Spinal cord (tissue), 10 donors: ENCODE measurements around the gene SLC66A2. TPM values are rescaled to one million over a fixed set of nuclear protein-coding genes. Genes with fewer than 3 reads are reported as not detected.

ENCODE experiments used
- DNase-seq, 6 donors: peaks; one replicate each; pipeline versions ENCODE4 v3.0.0 to v3.0.0-alpha.2; 2013 to 2015; ENCODE audit warnings: low spot score in 6 of 6, low read depth in 4 of 6
- H3K27ac ChIP-seq: one replicate; pipeline ENCODE4 v1.5.1; 2013; ENCODE audit warnings: low read depth, low read length, control low read depth
- H3K27me3 ChIP-seq: one replicate; pipeline ENCODE4 v1.6.1; 2013; ENCODE audit warnings: low read length; ENCODE audit not compliant: control insufficient read depth, insufficient read depth
- H3K36me3 ChIP-seq: one replicate; pipeline ENCODE4 v1.6.1; 2013; ENCODE audit warnings: low read length; ENCODE audit not compliant: control insufficient read depth, insufficient read depth
- H3K4me1 ChIP-seq: one replicate; pipeline ENCODE4 v1.6.1; 2013; ENCODE audit warnings: low read length; ENCODE audit not compliant: control insufficient read depth, insufficient read depth
- H3K4me3 ChIP-seq: one replicate; pipeline ENCODE4 v1.5.1; 2013; ENCODE audit warnings: low read depth, low read length, control low read depth
- H3K9me3 ChIP-seq: one replicate; pipeline ENCODE4 v1.6.1; 2013; ENCODE audit warnings: low read length; ENCODE audit not compliant: control insufficient read depth, insufficient read depth
- WGBS: methylation state at CpG from one replicate; pipeline ENCODE4 v1.1.5; 2013; ENCODE audit warnings: missing lambda C conversion rate; ENCODE audit not compliant: insufficient coverage; 5-methylcytosine and 5-hydroxymethylcytosine counted together
- polyA plus RNA-seq, 2 donors: library from polyadenylated mRNA; unstranded; fragments of 120-200 nt; gene quantifications; one replicate each; pipeline ENCODE4 v1.2.1, GENCODE V29; 2013; ENCODE audit not compliant: insufficient read length in 2 of 2
- total RNA-seq, 2 donors: library from RNA; depleted of rRNA in 1 of 2; stranded (reverse); fragments of 120-200 nt in 1 of 2; fragments of >200 nt in 1 of 2; gene quantifications; one replicate each; pipeline versions ENCODE4 v1.2.3 to v1.2.4, GENCODE V29; 2013 to 2014
- donor health status: healthy.

Gene SLC66A2
- total and polyA plus RNA-seq, 4 donors, result 26.0 to 68.4 (median 46.2) TPM

DNA sequence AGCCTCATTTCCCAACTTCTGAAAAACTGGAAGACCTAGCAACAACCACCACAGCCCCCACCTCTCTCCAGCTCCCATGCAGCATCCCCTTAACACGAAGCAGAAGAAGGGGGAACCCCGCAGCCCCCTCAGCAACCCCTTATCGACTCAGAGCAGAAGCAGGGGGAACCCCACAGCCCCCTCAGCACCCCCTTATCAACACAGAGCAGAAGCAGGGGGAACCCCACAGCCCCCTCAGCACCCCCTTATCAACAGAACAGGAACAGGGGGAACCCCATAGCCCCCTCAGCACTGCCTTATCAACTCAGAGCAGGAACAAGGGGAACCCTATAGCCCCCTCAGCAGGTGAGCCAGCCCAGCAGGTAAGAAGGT lies 6.7 kb downstream of the SLC66A2 start:
- Histone ChIP-seq H3K4me1 (peaks cover 43% of the 10 kb centered on the region), H3K4me3 (no peak overlapping the region), H3K36me3 (peaks cover 80% of the 10 kb centered on the region)

GRCh38 chr18:79944126-79944731 lies 7.2 kb downstream of the SLC66A2 start:
- Histone ChIP-seq H3K4me3 (no peak overlapping the region), H3K9me3 (no peaks in the 10 kb centered on the region), H3K4me1 (peaks cover 39% of the 10 kb centered on the region), H3K27ac (no peak overlapping the region), H3K27me3 (no peaks in the 10 kb centered on the region), H3K36me3 (peaks cover 79% of the 10 kb centered on the region)
- DNase-seq, result peak in 1 of 6 donors; percentile 60
- 80% methylated on average over 11 of the region's 11 CpGs for WGBS

More for the DNA sequence above, 6.7 kb downstream of the SLC66A2 start:
- WGBS, result no CpG with 5 or more reads among the region's 3 CpGs
- Histone ChIP-seq H3K27ac (no peak overlapping the region), H3K9me3 (no peaks in the 10 kb centered on the region), H3K27me3 (no peaks in the 10 kb centered on the region)
- DNase-seq, result no peak

DNA sequence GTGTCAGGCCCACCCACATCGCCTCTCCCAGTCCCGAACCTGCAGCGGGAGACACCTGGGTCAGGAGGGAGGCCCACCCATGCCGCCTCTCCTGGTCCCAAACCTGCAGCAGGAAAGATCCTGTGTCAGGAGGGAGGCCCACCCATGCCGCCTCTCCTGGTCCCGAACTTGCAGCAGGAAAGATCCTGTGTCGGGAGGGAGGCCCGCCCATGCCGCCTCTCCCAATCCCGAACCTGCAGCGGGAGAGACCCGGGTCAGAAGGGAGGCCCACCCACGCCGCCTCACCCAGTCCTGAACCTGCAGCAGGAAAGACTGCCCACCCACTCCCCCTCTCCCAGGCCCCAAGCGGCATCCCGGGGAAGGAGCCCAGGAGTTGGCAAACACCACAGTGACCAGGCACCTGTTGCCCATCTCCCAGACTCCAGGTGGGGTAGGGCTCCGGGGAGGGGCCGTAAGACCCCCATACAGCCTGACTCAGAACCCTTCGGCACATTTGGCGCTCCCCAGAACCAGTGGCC lies 7.8 kb downstream of the SLC66A2 start:
- 89% methylated on average over 19 of the region's 20 CpGs for WGBS
- no peak overlapping the region for H3K4me3 ChIP-seq
- peaks cover 34% of the 10 kb centered on the region for H3K4me1 ChIP-seq
- H3K27ac ChIP-seq, result no peak overlapping the region
- H3K27me3 ChIP-seq, result no peaks in the 10 kb centered on the region
- DNase-seq, result no peak
- H3K9me3 ChIP-seq, result no peaks in the 10 kb centered on the region
- peaks cover 75% of the 10 kb centered on the region for H3K36me3 ChIP-seq

DNA sequence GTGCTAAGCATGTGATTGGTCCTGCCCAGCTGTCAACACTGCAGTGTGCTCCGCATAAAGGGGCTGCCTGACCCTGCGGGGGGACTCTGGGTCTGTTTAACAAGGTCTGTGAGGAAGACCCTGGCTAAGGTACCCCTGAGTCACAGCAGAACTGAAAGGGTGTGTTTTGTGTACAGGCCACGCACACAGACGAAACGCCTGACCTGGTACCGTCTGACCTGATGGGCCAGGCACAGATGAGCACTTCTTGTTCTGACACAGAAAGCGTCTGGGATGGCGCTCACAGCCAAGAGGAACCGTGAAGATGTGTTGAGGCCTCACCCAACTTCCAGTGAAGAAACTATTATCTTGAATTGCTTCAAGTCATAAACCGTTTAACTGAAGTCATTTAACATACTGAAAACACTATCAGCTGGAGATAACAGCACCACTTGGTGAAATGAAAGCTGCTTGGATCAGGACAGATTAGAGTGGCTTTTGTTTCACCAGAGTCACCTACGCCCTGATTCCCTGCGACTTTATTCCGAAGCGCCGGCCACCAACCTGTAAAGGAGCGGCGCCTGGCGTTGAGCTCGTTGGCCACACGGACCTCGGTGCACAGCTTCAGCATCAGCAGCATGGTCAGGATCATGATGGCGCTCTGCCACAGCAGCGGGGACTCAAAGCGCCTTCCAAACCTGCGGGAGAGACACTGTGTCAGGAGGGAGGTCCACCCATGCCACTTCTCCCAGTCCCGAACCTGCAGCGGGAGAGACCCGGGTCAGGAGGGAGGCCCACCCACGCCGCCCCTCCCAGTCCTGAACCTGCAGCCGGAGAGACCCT lies 8.5 kb downstream of the SLC66A2 start:
- Histone ChIP-seq H3K4me3 (no peak overlapping the region), H3K27me3 (no peaks in the 10 kb centered on the region), H3K9me3 (no peaks in the 10 kb centered on the region), H3K36me3 (peaks cover 77% of the 10 kb centered on the region), H3K27ac (no peak overlapping the region), H3K4me1 (peaks cover 33% of the 10 kb centered on the region)
- 83% methylated on average over 31 of the region's 31 CpGs for WGBS
- DNase-seq, result no peak

DNA sequence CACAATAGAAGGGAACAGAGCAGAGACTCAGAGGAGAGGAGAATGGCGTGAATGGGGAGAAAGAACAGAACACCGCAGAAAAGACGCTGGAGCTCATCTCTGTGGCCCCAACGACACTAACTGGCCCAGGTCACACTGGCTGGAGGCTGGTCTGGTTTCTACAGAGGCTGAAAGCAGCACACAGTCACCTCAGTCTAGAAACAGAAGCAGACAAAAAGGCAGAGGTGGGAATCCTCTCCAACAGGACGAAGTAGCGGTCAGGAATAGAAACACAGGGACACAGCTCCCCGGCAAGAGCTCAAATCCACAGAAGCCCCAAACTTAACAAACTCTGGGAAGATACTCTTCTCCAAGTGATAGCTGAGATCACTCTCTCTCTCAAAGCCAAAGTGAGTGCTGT lies 9.2 kb downstream of the SLC66A2 start:
- Histone ChIP-seq H3K27ac (no peak overlapping the region), H3K27me3 (no peaks in the 10 kb centered on the region), H3K4me3 (no peak overlapping the region), H3K4me1 (peaks cover 28% of the 10 kb centered on the region), H3K9me3 (no peaks in the 10 kb centered on the region), H3K36me3 (peaks cover 76% of the 10 kb centered on the region)
- WGBS, result 88% methylated on average over 4 of the region's 7 CpGs
- no peak for DNase-seq

DNA sequence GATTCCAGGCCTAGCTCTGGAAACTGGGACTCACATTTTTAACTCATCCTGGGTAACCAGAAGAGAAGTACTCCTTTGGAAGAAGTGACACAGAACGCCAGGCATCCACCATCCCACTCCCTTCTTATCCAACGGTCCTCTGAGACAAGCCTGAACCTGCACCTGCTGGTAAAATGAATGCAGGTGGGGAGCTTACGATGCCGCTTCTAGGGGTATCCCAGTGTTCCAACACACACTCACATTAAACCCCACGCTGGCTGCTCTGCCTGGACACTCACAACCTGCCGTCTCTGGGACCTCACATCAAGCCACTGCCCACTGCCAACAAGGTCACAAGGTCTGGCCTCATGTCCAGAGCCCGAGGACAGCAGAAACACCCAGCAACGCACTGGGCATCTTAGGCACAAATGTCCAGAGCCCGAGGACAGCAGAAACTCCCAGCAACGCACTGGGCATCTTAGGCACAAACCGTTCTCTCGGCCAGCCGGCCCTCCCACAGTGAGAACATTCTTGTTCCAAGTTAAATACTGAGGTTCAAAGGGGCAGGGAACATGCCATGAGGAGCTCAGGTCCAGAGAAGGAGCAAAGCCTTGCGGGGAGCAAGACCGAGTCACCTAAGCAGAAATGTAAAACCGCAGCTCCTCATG lies 9.9 kb downstream of the SLC66A2 start:
- Histone ChIP-seq H3K36me3 (peaks cover 76% of the 10 kb centered on the region), H3K9me3 (no peaks in the 10 kb centered on the region), H3K4me3 (no peak overlapping the region), H3K4me1 (peaks cover 26% of the 10 kb centered on the region), H3K27me3 (no peaks in the 10 kb centered on the region), H3K27ac (no peak overlapping the region)
- WGBS, result 87% methylated on average over 13 of the region's 16 CpGs
- no peak for DNase-seq

GRCh38 chr18:79940814-79941472 lies 10.5 kb downstream of the SLC66A2 start:
- WGBS, result 86% methylated on average over 15 of the region's 17 CpGs
- DNase-seq, result no peak
- H3K27ac ChIP-seq, result no peak overlapping the region
- H3K4me1 ChIP-seq, result peaks cover 26% of the 10 kb centered on the region
- H3K4me3 ChIP-seq, result no peak overlapping the region
- H3K27me3 ChIP-seq, result no peaks in the 10 kb centered on the region
- peaks cover 74% of the 10 kb centered on the region for H3K36me3 ChIP-seq
- H3K9me3 ChIP-seq, result no peaks in the 10 kb centered on the region

GRCh38 chr18:79940126-79940813 lies 11.2 kb downstream of the SLC66A2 start:
- WGBS, result 94% methylated on average over 13 of the region's 18 CpGs
- Histone ChIP-seq H3K9me3 (no peaks in the 10 kb centered on the region), H3K27me3 (no peaks in the 10 kb centered on the region), H3K4me3 (no peak overlapping the region), H3K36me3 (peaks cover 75% of the 10 kb centered on the region), H3K4me1 (peaks cover 21% of the 10 kb centered on the region), H3K27ac (no peak overlapping the region)
- no peak for DNase-seq

GRCh38 chr18:79939096-79939495 lies 12.4 kb downstream of the SLC66A2 start:
- Histone ChIP-seq H3K27me3 (no peaks in the 10 kb centered on the region), H3K4me3 (no peak overlapping the region), H3K27ac (no peak overlapping the region), H3K4me1 (peaks cover 14% of the 10 kb centered on the region), H3K36me3 (peaks cover 77% of the 10 kb centered on the region), H3K9me3 (no peaks in the 10 kb centered on the region)
- 90% methylated on average over 3 of the region's 5 CpGs for WGBS
- DNase-seq, result no peak
